ENCODE measurements around the gene PRKG1.

DNA sequence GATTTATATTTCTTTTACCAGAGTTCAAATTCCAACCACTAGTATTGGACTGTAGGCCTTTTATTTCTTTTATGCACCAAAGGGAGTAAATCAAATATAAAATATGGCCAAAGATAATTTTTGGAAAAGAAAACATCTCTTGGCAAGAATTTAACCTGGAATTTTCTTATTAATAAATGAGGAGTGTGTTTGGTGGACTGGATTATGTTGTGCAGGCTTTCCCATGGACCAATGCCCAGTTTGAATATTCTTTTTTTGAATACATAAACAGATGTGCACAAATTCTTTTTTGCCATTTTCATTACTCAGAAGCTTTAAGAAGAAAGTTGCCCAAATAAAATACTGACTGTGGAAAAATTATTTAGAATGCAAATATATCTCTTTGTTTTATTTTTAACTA, 22.1 kb upstream of the PRKG1 start:
- TF ChIP-seq EP300 (IDR thresholded peaks at IDR 0.05; ENCODE audit: borderline replicate concordance): no peak
- TF ChIP-seq TEAD4 (IDR thresholded peaks at IDR 0.05): no peak
- TF ChIP-seq RAD21 (IDR thresholded peaks at IDR 0.05; ENCODE audit: low read depth): no peak
- TF ChIP-seq EGR1 (IDR thresholded peaks at IDR 0.05): no peak
- no peak for TF ChIP-seq REST (IDR thresholded peaks at IDR 0.05; ENCODE audit: low read depth)
- no peak for TF ChIP-seq YY1 (IDR thresholded peaks at IDR 0.05; ENCODE audit: low read depth)

Data from Ishikawa (cell line).